GM19452 (cell line): ENCODE measurements around the gene HSPA6.
"Not testable (repeated sequence)": the region's sequence is repeated elsewhere in the genome, so short reads cannot be mapped to it uniquely, and the experiment has no call there.

Experiments
- ATAC-seq: cut with Tn5 transposase; IDR thresholded peaks from one replicate; pipeline ENCODE4 v1.9.1; 2021; ENCODE audit not compliant: unreplicated experiment

HSPA6 gene

GRCh38 chr1:161557506-161558450 is 33.4 kb downstream of the HSPA6 start:
- not testable (repeated sequence) for ATAC-seq

- peak; percentile 56 for ATAC-seq
Measured at GRCh38 chr1:161560960-161561715, 36.8 kb downstream of the HSPA6 start.

GRCh38 chr1:161562441-161562840 is 38.1 kb downstream of the HSPA6 start:
- not testable (repeated sequence) for ATAC-seq

DNA sequence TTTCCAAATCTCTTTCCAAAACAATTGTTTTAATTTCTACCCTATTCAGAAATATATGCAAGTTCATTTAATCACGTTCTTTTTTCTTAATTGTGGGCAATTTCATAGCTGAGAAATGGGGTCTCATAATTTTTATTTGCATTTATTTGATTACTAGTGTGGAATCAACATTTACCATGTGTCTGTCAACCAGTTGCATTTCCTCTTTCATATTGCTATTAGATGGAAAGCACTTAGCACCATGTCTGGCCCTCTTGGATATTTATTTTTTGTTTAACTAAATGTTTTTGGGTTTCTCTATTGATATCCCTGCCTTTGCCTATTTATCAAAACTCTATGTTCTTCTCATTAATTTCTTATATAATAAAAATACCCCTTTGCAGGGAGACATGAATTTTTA is 39.2 kb downstream of the HSPA6 start:
- ATAC-seq = not testable (repeated sequence)

- ATAC-seq = not testable (repeated sequence)
Measured at GRCh38 chr1:161566602-161566960, 42.2 kb downstream of the HSPA6 start.

- ATAC-seq = not testable (repeated sequence)
Measured at GRCh38 chr1:161571703-161572102, 47.4 kb downstream of the HSPA6 start.
